Effector CD8-positive, alpha-beta T cell (primary cell): Measurements from ENCODE around the gene CTNNA2.
"Not testable (repeated sequence)": the region's sequence is repeated elsewhere in the genome, so short reads cannot be mapped to it uniquely, and the experiment has no call there.

Experiments used
- DNase-seq: peaks from one replicate; lab custom pipeline; 2025; lab: John Stamatoyannopoulos, UW

The CTNNA2 gene

GRCh38 chr2:80146757-80147156 lies 633.9 kb downstream of the CTNNA2 start:
- DNase-seq: not testable (repeated sequence)

- DNase-seq: no peak
Observed at GRCh38 chr2:80147690-80148089, 634.8 kb downstream of the CTNNA2 start.

GRCh38 chr2:80148906-80149305 lies 636.1 kb downstream of the CTNNA2 start:
- DNase-seq: no peak

GRCh38 chr2:80149991-80150390 lies 637.1 kb downstream of the CTNNA2 start:
- no peak for DNase-seq

- no peak for DNase-seq
Observed at GRCh38 chr2:80151248-80151647, 638.4 kb downstream of the CTNNA2 start.

GRCh38 chr2:80151651-80152050 lies 638.8 kb downstream of the CTNNA2 start:
- no peak for DNase-seq

- no peak for DNase-seq
Observed at GRCh38 chr2:80153151-80153550, 640.3 kb downstream of the CTNNA2 start.

- DNase-seq: no peak
Observed at GRCh38 chr2:80153768-80154167, 640.9 kb downstream of the CTNNA2 start.

GRCh38 chr2:80154231-80154915 lies 641.5 kb downstream of the CTNNA2 start:
- no peak for DNase-seq

GRCh38 chr2:80164375-80164774 lies 651.5 kb downstream of the CTNNA2 start:
- DNase-seq: no peak

GRCh38 chr2:80166483-80167171 lies 653.8 kb downstream of the CTNNA2 start:
- DNase-seq: no peak

GRCh38 chr2:80167284-80167808 lies 654.5 kb downstream of the CTNNA2 start:
- no peak for DNase-seq

- DNase-seq: no peak
Observed at GRCh38 chr2:80168037-80168436, 655.2 kb downstream of the CTNNA2 start.

GRCh38 chr2:80168801-80169200 lies 656.0 kb downstream of the CTNNA2 start:
- no peak for DNase-seq

GRCh38 chr2:80169811-80170594 lies 657.2 kb downstream of the CTNNA2 start:
- DNase-seq: no peak

GRCh38 chr2:80185091-80185490 lies 672.2 kb downstream of the CTNNA2 start:
- no peak for DNase-seq

GRCh38 chr2:80186262-80186661 lies 673.4 kb downstream of the CTNNA2 start:
- no peak for DNase-seq

GRCh38 chr2:80187156-80187555 lies 674.3 kb downstream of the CTNNA2 start:
- no peak for DNase-seq

GRCh38 chr2:80190166-80190565 lies 677.3 kb downstream of the CTNNA2 start:
- no peak for DNase-seq

GRCh38 chr2:80193566-80193965 lies 680.7 kb downstream of the CTNNA2 start:
- no peak for DNase-seq

GRCh38 chr2:80195034-80195433 lies 682.2 kb downstream of the CTNNA2 start:
- no peak for DNase-seq

- no peak for DNase-seq
Observed at GRCh38 chr2:80198042-80198441, 685.2 kb downstream of the CTNNA2 start.

GRCh38 chr2:80199504-80199903 lies 686.7 kb downstream of the CTNNA2 start:
- DNase-seq: no peak
